Astrocyte of the cerebellum (primary cell): ENCODE measurements around the gene ST8SIA6.

ENCODE experiments used
- DNase-seq: peaks from one replicate; pipeline ENCODE4 v3.0.0-alpha.2; 2011; ENCODE audit warnings: low read depth
- H3K4me3 ChIP-seq: 2 replicates; pipeline ENCODE4 v1.5.1; 2011; ENCODE audit warnings: mild to moderate bottlenecking, low read depth, low read length, moderate library complexity
- in situ Hi-C: cut with HindIII; loops from 2 replicates; pipeline ENCODE4 v1.10.0; 2017; ENCODE audit warnings: low sequenced_read_pairs
- TF ChIP-seq, protein P1 (sequence below): IDR thresholded peaks from 2 replicates; pipeline ENCODE4 v1.5.1; 2012; ENCODE audit warnings: low read length, low read depth, moderate library complexity, mild to moderate bottlenecking; ENCODE audit errors: missing control alignments

The ST8SIA6 gene

DNA sequence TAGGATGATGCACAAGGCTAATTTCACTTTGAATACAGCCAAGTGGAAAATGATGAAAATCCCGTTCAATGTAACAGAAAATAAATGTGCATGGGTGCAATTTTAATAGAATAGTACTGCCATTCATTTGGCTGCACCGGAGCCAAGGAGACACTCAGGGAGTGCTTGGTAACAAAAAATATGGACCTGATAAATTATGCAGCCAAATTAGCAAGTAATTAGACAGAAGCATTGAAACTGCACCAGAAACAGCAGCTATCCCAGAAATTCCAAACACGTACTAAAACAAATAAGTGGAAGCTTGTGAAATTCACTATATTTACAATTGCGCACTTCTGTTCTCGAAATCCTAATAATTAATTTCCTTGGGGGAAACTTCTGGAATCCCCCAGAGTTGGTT, 31.5 kb downstream of the ST8SIA6 start:
- in situ Hi-C loops = no loop called here
- TF ChIP-seq, protein P1, sequence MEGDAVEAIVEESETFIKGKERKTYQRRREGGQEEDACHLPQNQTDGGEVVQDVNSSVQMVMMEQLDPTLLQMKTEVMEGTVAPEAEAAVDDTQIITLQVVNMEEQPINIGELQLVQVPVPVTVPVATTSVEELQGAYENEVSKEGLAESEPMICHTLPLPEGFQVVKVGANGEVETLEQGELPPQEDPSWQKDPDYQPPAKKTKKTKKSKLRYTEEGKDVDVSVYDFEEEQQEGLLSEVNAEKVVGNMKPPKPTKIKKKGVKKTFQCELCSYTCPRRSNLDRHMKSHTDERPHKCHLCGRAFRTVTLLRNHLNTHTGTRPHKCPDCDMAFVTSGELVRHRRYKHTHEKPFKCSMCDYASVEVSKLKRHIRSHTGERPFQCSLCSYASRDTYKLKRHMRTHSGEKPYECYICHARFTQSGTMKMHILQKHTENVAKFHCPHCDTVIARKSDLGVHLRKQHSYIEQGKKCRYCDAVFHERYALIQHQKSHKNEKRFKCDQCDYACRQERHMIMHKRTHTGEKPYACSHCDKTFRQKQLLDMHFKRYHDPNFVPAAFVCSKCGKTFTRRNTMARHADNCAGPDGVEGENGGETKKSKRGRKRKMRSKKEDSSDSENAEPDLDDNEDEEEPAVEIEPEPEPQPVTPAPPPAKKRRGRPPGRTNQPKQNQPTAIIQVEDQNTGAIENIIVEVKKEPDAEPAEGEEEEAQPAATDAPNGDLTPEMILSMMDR = no peak
- DNase-seq = no peak
- no peak overlapping the region for H3K4me3 ChIP-seq

DNA sequence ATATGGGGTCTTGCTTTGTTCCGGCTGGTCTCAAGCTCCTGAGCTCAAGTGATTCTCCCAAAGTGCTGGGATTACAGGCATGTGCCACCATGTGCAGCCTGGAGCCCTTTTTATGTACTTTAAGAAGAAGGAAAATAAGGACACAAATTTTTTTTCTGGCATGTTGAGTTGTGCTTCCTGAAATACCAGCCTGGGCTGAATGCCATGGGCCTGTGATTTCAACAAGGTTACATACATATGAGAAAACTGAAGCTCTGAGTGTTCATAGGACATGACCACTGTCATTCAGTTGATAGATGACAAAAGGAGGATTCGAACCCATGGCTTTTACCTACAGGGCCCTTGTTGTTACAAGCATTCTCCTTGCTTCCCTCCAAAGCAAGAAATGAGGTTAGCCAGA, 36.1 kb downstream of the ST8SIA6 start:
- DNase-seq = no peak
- in situ Hi-C loops = no loop called here
- TF ChIP-seq, protein P1 = no peak
- H3K4me3 ChIP-seq = no peak overlapping the region

DNA sequence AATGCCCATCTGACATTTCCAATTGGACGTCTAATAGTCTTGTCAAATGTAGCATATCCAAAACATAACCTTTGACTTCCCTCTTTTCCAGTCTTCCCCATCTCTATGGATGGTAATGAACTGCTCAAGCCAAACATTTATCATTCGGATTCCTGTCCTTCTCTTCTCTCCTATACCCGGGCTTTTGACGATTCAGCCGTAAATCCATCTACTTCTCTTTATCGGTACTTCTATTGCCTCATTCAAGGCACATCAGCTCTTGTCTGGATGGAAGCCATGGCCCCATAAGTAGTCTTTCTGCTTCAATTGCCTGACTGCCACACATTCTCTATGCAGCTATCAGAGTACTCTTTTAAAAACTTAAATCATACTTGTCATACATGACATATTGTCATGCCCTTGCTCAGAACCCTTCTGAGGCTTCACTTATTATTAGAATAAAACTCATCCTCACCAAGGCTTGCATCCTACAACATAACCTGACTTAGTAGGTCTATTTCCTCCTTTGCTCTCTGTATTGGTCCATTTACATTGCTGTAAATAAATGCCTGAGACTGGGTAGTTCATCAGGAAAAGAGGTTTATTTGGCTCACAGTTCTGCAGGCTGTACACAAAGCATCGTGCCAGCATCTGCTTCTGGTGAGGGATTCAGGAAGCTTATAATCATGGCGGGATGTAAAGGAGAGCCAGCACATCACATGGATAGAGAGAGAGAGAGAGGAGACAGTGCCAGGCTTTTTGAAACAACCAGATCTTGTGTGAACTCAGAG, 37.8 kb downstream of the ST8SIA6 start:
- no peak overlapping the region for H3K4me3 ChIP-seq
- in situ Hi-C loops = no loop called here
- DNase-seq = no peak
- TF ChIP-seq, protein P1 = no peak

DNA sequence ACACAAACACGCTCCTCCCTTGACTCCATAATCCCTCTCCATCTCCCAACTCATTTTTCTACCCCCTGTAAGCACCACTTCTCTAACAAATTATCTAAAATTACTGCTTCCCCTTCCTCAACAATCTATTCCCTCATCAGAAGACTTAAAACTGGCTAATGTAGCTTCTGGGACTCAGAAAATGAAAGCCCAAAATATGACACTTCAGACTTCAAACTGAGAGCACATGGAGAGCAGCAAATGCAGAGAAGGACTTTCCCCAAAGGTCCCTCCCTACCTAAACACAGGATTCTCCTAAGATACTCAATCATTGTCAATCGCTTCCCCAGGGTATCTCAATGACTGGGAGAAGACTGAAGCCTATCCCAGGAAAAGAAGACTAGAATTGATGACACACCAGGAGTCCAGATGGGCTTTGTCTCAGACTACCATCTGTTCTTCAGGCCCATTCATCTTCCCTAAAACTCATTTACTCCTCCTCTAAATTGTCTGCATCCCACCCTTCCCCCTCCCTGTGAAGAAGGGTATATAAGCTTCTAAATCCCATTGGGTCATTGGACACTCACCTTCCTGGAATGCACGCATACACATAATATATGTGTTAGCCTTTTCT, 39.2 kb downstream of the ST8SIA6 start:
- TF ChIP-seq, protein P1 = no peak
- DNase-seq = no peak
- in situ Hi-C loops = no loop called here
- H3K4me3 ChIP-seq = no peak overlapping the region

DNA sequence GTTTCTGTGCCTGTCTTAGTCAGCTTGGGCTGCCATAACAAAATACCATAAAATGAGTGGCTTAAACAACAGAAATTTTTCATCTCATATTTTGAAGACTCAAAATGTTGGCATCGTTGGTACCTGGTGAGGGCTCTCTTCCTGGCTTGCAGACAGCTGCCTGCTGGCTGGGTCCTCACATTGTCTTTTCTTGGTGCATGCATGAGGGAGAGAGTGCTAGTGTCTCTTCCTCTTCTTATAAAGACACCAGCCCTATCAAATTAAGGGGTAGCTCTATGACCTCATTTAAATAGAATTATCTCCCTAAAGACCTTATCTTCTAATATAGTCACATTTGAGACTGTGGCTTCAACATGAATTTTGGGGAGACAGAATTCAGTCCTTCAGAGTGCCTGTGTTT, 39.9 kb downstream of the ST8SIA6 start:
- no peak for DNase-seq
- TF ChIP-seq, protein P1 = no peak
- in situ Hi-C loops = no loop called here
- no peak overlapping the region for H3K4me3 ChIP-seq

DNA sequence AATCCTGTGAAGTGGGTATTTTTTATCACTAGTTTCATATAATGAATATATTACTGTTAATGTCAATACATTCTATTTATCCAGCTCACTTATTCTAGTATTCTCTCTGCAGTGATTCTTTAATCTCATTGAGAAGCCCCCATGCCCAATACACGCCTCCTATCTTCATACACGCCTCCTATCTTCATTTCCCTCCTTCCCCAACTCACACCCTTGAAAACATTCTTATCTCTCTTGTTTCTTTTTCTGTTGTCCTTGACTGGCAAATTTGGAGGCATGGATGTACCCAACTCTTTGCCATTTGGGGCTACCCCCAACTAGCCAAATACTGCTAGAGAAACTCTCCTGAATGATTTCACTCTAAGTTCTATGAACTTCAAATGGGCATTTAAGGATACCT, 40.5 kb downstream of the ST8SIA6 start:
- TF ChIP-seq, protein P1 = no peak
- in situ Hi-C loops = no loop called here
- DNase-seq = no peak
- no peak overlapping the region for H3K4me3 ChIP-seq
